PC-3 (cell line): ENCODE measurements around the gene CBFA2T2. TPM values are rescaled to one million over a fixed set of nuclear protein-coding genes. Genes with fewer than 3 reads are reported as not detected.
"Not testable (repeated sequence)": the region's sequence is repeated elsewhere in the genome, so short reads cannot be mapped to it uniquely, and the experiment has no call there.

Experiments used
- ATAC-seq: fragments of 200-7000 bp; cut with Tn5 transposase; 2 replicates; pipeline ENCODE4 v1.9.1; 2020; ENCODE audit warnings: mild to moderate bottlenecking, moderate library complexity
- BruUV-seq: library from RNA; stranded (reverse); fragments of 400-500 nt; replicated peaks from 2 replicates; lab custom pipeline; 2021; lab: Mats Ljungman, UMichigan
- CTCF ChIA-PET: fragments of 300-600 bp; sonication (Branson Sonifier 250); formaldehyde crosslinking; loops from one replicate; lab custom pipeline; 2022; ENCODE audit warnings: antibody characterized with exemption; lab: Charles Lee
- POLR2A ChIA-PET: fragments of 300-600 bp; sonication (Branson Sonifier 250); formaldehyde crosslinking; loops from one replicate; lab custom pipeline; 2022; ENCODE audit warnings: antibody characterized with exemption; ENCODE audit not compliant: unreplicated experiment; lab: Charles Lee
- DNase-seq: peaks from one replicate; pipeline ENCODE4 v3.0.0-alpha.2; 2015
- H2AFZ ChIP-seq: fragments of 300-600 bp; sonication (generic); 2 replicates; pipeline ENCODE4 v1.6.0; 2016; ENCODE audit warnings: antibody characterized with exemption, low read length
- H3F3A ChIP-seq: fragments of 300-600 bp; sonication (generic); one replicate; pipeline ENCODE4 v1.6.0; 2017; ENCODE audit warnings: antibody characterized with exemption, low read length, control low read depth, mild to moderate bottlenecking; ENCODE audit not compliant: unreplicated experiment
- H3K27ac ChIP-seq: fragments of 300-600 bp; sonication (generic); 2 replicates; pipeline ENCODE4 v1.5.1; 2016; ENCODE audit warnings: mild to moderate bottlenecking, low read length
- H3K27me3 ChIP-seq: fragments of 300-600 bp; sonication (generic); 2 replicates; pipeline ENCODE4 v1.6.1; 2016; ENCODE audit warnings: low read length, mixed read lengths
- H3K36me3 ChIP-seq: fragments of 300-600 bp; sonication (generic); 2 replicates; pipeline ENCODE4 v1.6.1; 2016; ENCODE audit warnings: low read depth, mixed run types, low read length, mixed read lengths
- H3K4me1 ChIP-seq: fragments of 300-600 bp; sonication (generic); 2 replicates; pipeline ENCODE4 v1.5.1; 2016; ENCODE audit warnings: low read length; ENCODE audit not compliant: insufficient read depth
- H3K4me2 ChIP-seq: fragments of 300-600 bp; sonication (generic); 2 replicates; pipeline ENCODE4 v1.6.0; 2016; ENCODE audit warnings: low read length
- H3K4me3 ChIP-seq: fragments of 300-600 bp; sonication (generic); 2 replicates; pipeline ENCODE4 v1.5.1; 2016; ENCODE audit warnings: mild to moderate bottlenecking, low read length, mixed read lengths
- H3K79me2 ChIP-seq: fragments of 300-600 bp; sonication (generic); 2 replicates; pipeline ENCODE4 v1.6.1; 2017; ENCODE audit warnings: low read length, mixed read lengths
- H3K9ac ChIP-seq: fragments of 300-600 bp; sonication (generic); 2 replicates; pipeline ENCODE4 v1.6.0; 2016; ENCODE audit warnings: mild to moderate bottlenecking, low read length
- H3K9me2 ChIP-seq: fragments of 300-600 bp; sonication (generic); replicated peaks from 2 replicates; pipeline ENCODE4 v1.6.1; 2016; ENCODE audit warnings: mixed run types, low read length, mixed read lengths
- H3K9me3 ChIP-seq: fragments of 300-600 bp; sonication (generic); 2 replicates; pipeline ENCODE4 v1.6.1; 2016; ENCODE audit warnings: low read length, mixed read lengths
- H4K20me1 ChIP-seq: fragments of 300-600 bp; sonication (generic); 2 replicates; pipeline ENCODE4 v1.6.1; 2016; ENCODE audit warnings: low read length, mixed read lengths
- EZH2 ChIP-seq: fragments of 300-600 bp; sonication (generic); IDR thresholded peaks from one replicate; pipeline ENCODE4 v1.6.1; 2017; ENCODE audit warnings: antibody characterized with exemption, mild to moderate bottlenecking, low read length; ENCODE audit not compliant: unreplicated experiment
- EZH2phosphoT487 ChIP-seq: fragments of 300-600 bp; sonication (generic); IDR thresholded peaks from 2 replicates; pipeline ENCODE4 v1.6.1; 2018; ENCODE audit warnings: mild to moderate bottlenecking, antibody characterized with exemption, low read length, borderline replicate concordance
- intact Hi-C: fragments of 100-400 bp; cut with micrococcal nuclease; formaldehyde crosslinking; loops from 2 replicates; pipeline ENCODE4 v1.9.0; 2023
- total RNA-seq: library from RNA; depleted of rRNA; stranded (reverse); fragments of >200 nt; gene quantifications from 2 replicates; pipeline ENCODE4 v1.2.3, GENCODE V29; 2014
- TF ChIP-seq, protein P1 (sequence below): fragments of 300-600 bp; sonication (generic); conservative IDR thresholded peaks from 2 replicates; pipeline ENCODE4 v1.5.1; 2017; ENCODE audit warnings: antibody characterized with exemption, low read depth, mild to moderate bottlenecking, low read length

The CBFA2T2 gene
- total RNA-seq, 1 experiment from 2014 or later, result 9.7 TPM

GRCh38 chr20:33584976-33585375 is 95.1 kb downstream of the CBFA2T2 start:
- H3K9me3 ChIP-seq, result no peaks in the 10 kb centered on the region
- TF ChIP-seq, protein P1, sequence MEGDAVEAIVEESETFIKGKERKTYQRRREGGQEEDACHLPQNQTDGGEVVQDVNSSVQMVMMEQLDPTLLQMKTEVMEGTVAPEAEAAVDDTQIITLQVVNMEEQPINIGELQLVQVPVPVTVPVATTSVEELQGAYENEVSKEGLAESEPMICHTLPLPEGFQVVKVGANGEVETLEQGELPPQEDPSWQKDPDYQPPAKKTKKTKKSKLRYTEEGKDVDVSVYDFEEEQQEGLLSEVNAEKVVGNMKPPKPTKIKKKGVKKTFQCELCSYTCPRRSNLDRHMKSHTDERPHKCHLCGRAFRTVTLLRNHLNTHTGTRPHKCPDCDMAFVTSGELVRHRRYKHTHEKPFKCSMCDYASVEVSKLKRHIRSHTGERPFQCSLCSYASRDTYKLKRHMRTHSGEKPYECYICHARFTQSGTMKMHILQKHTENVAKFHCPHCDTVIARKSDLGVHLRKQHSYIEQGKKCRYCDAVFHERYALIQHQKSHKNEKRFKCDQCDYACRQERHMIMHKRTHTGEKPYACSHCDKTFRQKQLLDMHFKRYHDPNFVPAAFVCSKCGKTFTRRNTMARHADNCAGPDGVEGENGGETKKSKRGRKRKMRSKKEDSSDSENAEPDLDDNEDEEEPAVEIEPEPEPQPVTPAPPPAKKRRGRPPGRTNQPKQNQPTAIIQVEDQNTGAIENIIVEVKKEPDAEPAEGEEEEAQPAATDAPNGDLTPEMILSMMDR, result no peak
- no peak for TF ChIP-seq EZH2
- TF ChIP-seq EZH2phosphoT487, result no peak
- H3K27me3 ChIP-seq, result no peaks in the 10 kb centered on the region
- H4K20me1 ChIP-seq, result no peaks in the 10 kb centered on the region
- H3K27ac ChIP-seq, result no peak overlapping the region
- no TSS peak for BruUV-seq
- H3K4me3 ChIP-seq, result no peak overlapping the region
- H3K9ac ChIP-seq, result no peak overlapping the region
- ChIA-PET CTCF (no interaction called here), POLR2A (interaction anchor here (0.5 kb wide), 1 partner anchor 1865 kb away, joined by 7 read pairs; no protein-coding TSS in a partner anchor)
- H3F3A ChIP-seq, result no peaks in the 10 kb centered on the region
- H3K79me2 ChIP-seq, result no peaks in the 10 kb centered on the region
- H3K36me3 ChIP-seq, result no peaks in the 10 kb centered on the region
- ATAC-seq (peak; percentile 85), DNase-seq (peak; percentile 33)
- no peak overlapping the region for H2AFZ ChIP-seq
- H3K4me2 ChIP-seq, result peak overlapping the region; percentile 14; the same call in 1 of the 2 replicates
- peaks cover 10% of the 10 kb centered on the region for H3K4me1 ChIP-seq
- no peaks in the 10 kb centered on the region for H3K9me2 ChIP-seq
- intact Hi-C loops, result no loop called here

- ChIA-PET CTCF (no interaction called here), POLR2A (no interaction called here)
- Histone ChIP-seq H3K4me3 (no peak overlapping the region), H3K9me2 (no peaks in the 10 kb centered on the region), H2AFZ (no peak overlapping the region), H3F3A (no peaks in the 10 kb centered on the region), H3K9ac (no peak overlapping the region), H3K36me3 (no peaks in the 10 kb centered on the region), H3K27ac (no peak overlapping the region), H4K20me1 (no peaks in the 10 kb centered on the region), H3K4me1 (peaks cover 10% of the 10 kb centered on the region), H3K9me3 (no peaks in the 10 kb centered on the region), H3K79me2 (no peaks in the 10 kb centered on the region), H3K27me3 (no peaks in the 10 kb centered on the region), H3K4me2 (no peak overlapping the region)
- no TSS peak for BruUV-seq
- DNase-seq (no peak), ATAC-seq (no peak)
- TF ChIP-seq, protein P1, result no peak
- TF ChIP-seq EZH2 (no peak), EZH2phosphoT487 (no peak)
- intact Hi-C loops, result no loop called here
Measured at GRCh38 chr20:33585413-33585812, 95.5 kb downstream of the CBFA2T2 start.

DNA sequence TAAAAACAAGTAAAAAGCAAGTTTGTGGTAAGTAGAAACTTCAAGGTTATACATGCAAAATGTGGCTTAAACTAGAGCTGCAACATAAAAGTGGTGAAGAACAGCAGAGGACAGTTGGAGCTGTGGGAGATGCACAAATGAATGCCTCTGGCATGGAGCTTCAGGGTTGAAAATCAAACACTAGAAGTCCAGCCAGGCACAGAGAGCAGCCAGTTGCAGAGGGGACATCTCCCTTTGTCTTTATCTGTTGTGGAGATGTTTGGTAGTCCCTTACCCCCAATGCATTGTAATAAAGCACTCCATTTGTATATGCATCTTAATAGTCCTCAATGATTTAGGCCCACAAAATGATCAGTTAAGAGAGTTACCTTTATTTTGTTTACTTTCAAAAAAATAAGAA is 99.2 kb downstream of the CBFA2T2 start:
- no peaks in the 10 kb centered on the region for H3K9me3 ChIP-seq
- BruUV-seq, result no TSS peak
- H2AFZ ChIP-seq, result no peak overlapping the region
- intact Hi-C loops, result no loop called here
- CTCF ChIA-PET, result interaction anchor here (0.5 kb wide), 1 partner anchor 74 kb away, joined by 7 read pairs; no protein-coding TSS in a partner anchor
- H3K4me1 ChIP-seq, result peaks cover 10% of the 10 kb centered on the region
- ATAC-seq, result no peak
- H3K36me3 ChIP-seq, result no peaks in the 10 kb centered on the region
- no peak overlapping the region for H3K4me2 ChIP-seq
- H3K79me2 ChIP-seq, result no peaks in the 10 kb centered on the region
- H4K20me1 ChIP-seq, result no peaks in the 10 kb centered on the region
- H3K4me3 ChIP-seq, result no peak overlapping the region
- POLR2A ChIA-PET, result no interaction called here
- H3F3A ChIP-seq, result no peaks in the 10 kb centered on the region
- DNase-seq, result no peak
- no peak for TF ChIP-seq EZH2
- TF ChIP-seq EZH2phosphoT487, result no peak
- TF ChIP-seq, protein P1, result no peak
- no peak overlapping the region for H3K27ac ChIP-seq
- no peaks in the 10 kb centered on the region for H3K27me3 ChIP-seq
- H3K9ac ChIP-seq, result no peak overlapping the region
- H3K9me2 ChIP-seq, result no peaks in the 10 kb centered on the region

GRCh38 chr20:33591901-33592300 is 102.0 kb downstream of the CBFA2T2 start:
- CTCF ChIA-PET, H3F3A ChIP-seq, intact Hi-C loops, H3K4me2 ChIP-seq, DNase-seq, POLR2A ChIA-PET, H3K27ac ChIP-seq, H3K79me2 ChIP-seq, H3K36me3 ChIP-seq, ATAC-seq, H3K9me2 ChIP-seq, H2AFZ ChIP-seq, H4K20me1 ChIP-seq, BruUV-seq, H3K9ac ChIP-seq, H3K4me3 ChIP-seq, H3K9me3 ChIP-seq, H3K4me1 ChIP-seq, H3K27me3 ChIP-seq: not testable (repeated sequence)
